PFSK-1 (cell line): ENCODE data around the gene ANKRD13D.

Experiments used
- FOXP2 ChIP-seq: optimal IDR thresholded peaks from 2 replicates; pipeline ENCODE3; 2011; ENCODE audit warnings: borderline replicate concordance, control low read depth, inconsistent platforms; ENCODE audit not compliant: insufficient read depth; ENCODE audit errors: extremely low read length, extremely low read depth
- POLR2AphosphoS5 ChIP-seq: IDR thresholded peaks from 2 replicates; pipeline ENCODE4 v1.6.1; 2012; ENCODE audit warnings: low read depth, mild to moderate bottlenecking, control low read depth, low read length, moderate library complexity
- REST ChIP-seq, 2 experiments: IDR thresholded peaks; 2 replicates each; pipeline versions ENCODE4 v1.6.1 to v1.8.0; 2011 to 2012; ENCODE audit warnings: low read depth in 2 of 2, low read length in 2 of 2, control low read depth in 1 of 2, inconsistent platforms in 1 of 2, mild to moderate bottlenecking in 1 of 2, moderate library complexity in 1 of 2; ENCODE audit not compliant: insufficient read depth in 1 of 2
- SIN3A ChIP-seq: IDR thresholded peaks from 2 replicates; pipeline ENCODE4 v1.6.1; 2012; ENCODE audit warnings: mild to moderate bottlenecking, low read length, moderate library complexity, borderline replicate concordance; ENCODE audit not compliant: insufficient read depth
- TAF1 ChIP-seq: IDR thresholded peaks from 2 replicates; pipeline ENCODE4 v1.6.1; 2012; ENCODE audit warnings: low read length, control low read depth, borderline replicate concordance; ENCODE audit not compliant: insufficient read depth

ANKRD13D gene

DNA sequence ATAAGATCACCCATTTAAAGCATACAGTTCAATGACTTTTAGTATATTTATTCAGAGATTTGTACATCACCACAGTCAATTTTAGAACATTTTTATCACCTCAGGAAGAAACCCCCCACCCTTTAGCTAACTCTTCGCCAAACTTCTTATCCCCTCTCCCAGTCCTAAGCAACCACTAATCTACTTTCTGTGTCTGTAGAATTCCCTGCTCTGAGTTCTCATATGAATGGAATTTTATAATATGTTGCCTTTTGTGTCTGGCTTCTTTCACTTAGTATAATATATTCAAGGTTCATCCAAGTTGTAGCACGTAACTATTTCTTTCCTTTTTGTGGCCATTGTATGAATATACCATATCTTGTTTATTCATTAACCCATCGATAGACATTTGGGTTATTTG, 3.6 kb downstream of the ANKRD13D start:
- no peak for TF ChIP-seq SIN3A
- TF ChIP-seq REST (IDR thresholded peaks at IDR 0.05; ENCODE audit: insufficient read depth in 1 of 2, low read depth in 2 of 2, low read length in 2 of 2) = no peak
- no peak for TF ChIP-seq TAF1

GRCh38 chr11:67293090-67293489, 4.0 kb downstream of the ANKRD13D start:
- TF ChIP-seq POLR2AphosphoS5 (no peak), TAF1 (no peak), REST (IDR thresholded peaks at IDR 0.05; ENCODE audit: insufficient read depth in 1 of 2, low read depth in 2 of 2, low read length in 2 of 2) (no peak), FOXP2 (no peak), SIN3A (no peak)

- TF ChIP-seq POLR2AphosphoS5 = no peak
- no peak for TF ChIP-seq FOXP2
- TF ChIP-seq REST (IDR thresholded peaks at IDR 0.05; ENCODE audit: insufficient read depth in 1 of 2, low read depth in 2 of 2, low read length in 2 of 2) = no peak
- TF ChIP-seq SIN3A = no peak
- TF ChIP-seq TAF1 = no peak
These were observed 6.7 kb downstream of the ANKRD13D start for GRCh38 chr11:67295846-67296245.

- TF ChIP-seq TAF1 (no peak), SIN3A (no peak), FOXP2 (no peak), POLR2AphosphoS5 (no peak), REST (IDR thresholded peaks at IDR 0.05; ENCODE audit: insufficient read depth in 1 of 2, low read depth in 2 of 2, low read length in 2 of 2) (no peak)
These were observed 9.7 kb downstream of the ANKRD13D start for GRCh38 chr11:67298786-67299185.

- TF ChIP-seq SIN3A = no peak
- TF ChIP-seq FOXP2 = no peak
- no peak for TF ChIP-seq POLR2AphosphoS5
- no peak for TF ChIP-seq TAF1
- TF ChIP-seq REST (IDR thresholded peaks at IDR 0.05; ENCODE audit: insufficient read depth in 1 of 2, low read depth in 2 of 2, low read length in 2 of 2) = no peak
These were observed 10.5 kb downstream of the ANKRD13D start for GRCh38 chr11:67299471-67300191.
